B cell (primary cell): Measurements from ENCODE around the gene MAD1L1.

Experiments used
- EZH2 ChIP-seq: IDR thresholded peaks from 2 replicates; pipeline ENCODE4 v1.6.1; 2012; ENCODE audit warnings: borderline replicate concordance, low read depth, mild to moderate bottlenecking, moderate library complexity, low read length; ENCODE audit not compliant: insufficient read depth, poor library complexity, severe bottlenecking
- TF ChIP-seq, protein P1 (sequence below): fragments of 200-600 bp; IDR thresholded peaks from one replicate; pipeline ENCODE4 v1.8.0; 2022; ENCODE audit warnings: antibody characterized with exemption, mild to moderate bottlenecking

DNA sequence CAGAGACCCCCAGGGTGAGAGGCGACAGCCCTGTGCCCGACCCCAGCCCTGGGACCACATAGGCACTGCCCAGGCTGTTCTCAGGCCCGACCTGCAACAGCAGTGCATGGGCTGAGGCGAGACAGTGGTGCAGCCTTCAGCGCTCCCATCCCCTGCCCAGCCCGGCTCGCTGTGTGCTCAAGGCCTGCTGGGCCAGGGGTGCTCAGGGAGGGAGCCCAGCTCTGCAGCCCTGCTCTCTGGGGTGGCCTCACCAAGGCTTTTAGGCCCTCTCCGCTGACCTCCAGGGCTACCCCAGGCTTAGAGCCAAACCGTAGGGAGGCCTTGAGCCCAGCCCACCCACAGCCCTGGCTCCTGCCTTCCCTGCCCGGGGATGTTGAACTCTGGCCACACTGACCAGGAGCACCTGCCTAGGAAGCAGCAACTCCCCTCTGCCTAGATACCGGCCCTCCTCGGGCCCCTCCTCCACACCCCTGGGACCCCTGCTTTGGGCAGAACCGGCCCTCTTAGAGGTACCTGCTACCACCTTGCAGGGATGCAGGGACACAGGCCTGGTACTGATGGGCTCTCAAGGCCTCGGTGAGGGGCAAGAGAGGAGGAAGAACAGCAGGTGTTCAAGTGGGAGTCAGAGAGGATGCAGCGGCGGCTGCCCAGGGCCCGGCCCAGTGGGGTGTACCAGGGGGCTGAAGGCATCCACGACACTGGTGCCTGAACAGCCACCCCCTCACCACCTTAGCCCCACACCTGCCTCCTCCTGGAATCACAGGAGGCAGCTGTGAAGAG, 331.1 kb downstream of the MAD1L1 start:
- TF ChIP-seq, protein P1, sequence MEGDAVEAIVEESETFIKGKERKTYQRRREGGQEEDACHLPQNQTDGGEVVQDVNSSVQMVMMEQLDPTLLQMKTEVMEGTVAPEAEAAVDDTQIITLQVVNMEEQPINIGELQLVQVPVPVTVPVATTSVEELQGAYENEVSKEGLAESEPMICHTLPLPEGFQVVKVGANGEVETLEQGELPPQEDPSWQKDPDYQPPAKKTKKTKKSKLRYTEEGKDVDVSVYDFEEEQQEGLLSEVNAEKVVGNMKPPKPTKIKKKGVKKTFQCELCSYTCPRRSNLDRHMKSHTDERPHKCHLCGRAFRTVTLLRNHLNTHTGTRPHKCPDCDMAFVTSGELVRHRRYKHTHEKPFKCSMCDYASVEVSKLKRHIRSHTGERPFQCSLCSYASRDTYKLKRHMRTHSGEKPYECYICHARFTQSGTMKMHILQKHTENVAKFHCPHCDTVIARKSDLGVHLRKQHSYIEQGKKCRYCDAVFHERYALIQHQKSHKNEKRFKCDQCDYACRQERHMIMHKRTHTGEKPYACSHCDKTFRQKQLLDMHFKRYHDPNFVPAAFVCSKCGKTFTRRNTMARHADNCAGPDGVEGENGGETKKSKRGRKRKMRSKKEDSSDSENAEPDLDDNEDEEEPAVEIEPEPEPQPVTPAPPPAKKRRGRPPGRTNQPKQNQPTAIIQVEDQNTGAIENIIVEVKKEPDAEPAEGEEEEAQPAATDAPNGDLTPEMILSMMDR, result no peak
- no peak for TF ChIP-seq EZH2
